ENCODE results near the gene DST. TPM values are rescaled to one million over a fixed set of nuclear protein-coding genes. Genes with fewer than 3 reads are reported as not detected.
A peak's percentile ranks its signal among the peaks of the same experiment; 100 is the strongest.

Gene DST
- 102 to 132 TPM (median 105 TPM) in 3 replicates for total RNA-seq (2021)
- Bru-seq, nascent RNA: percentile 89 among the genes with signal in this experiment
- long read RNA-seq, experiment 1, transcript DST-211 (4 exons, 2,016 nt): major isoform, 6 of 120 reads
- long read RNA-seq, experiment 1, partial matches to known transcripts: 82 of 120 reads
- long read RNA-seq, experiment 1, other reads (novel, unspliced or antisense): 30 of 120 reads
- long read RNA-seq, experiment 2, partial matches to known transcripts: 29 of 54 reads
- long read RNA-seq, experiment 2, other reads (novel, unspliced or antisense): 21 of 54 reads
- long read RNA-seq, experiment 3, partial matches to known transcripts: 2 of 3 reads
- long read RNA-seq, experiment 3, other reads (novel, unspliced or antisense): 0 of 3 reads

GRCh38 chr6:56642366-56643261 is at the start of gene DST:
Gene DST (minus strand): TSS chr6:56642889.
- no peak for ATAC-seq
- DNase-seq (ENCODE audit: low spot score): no peak
- Mint-ChIP-seq H3K4me1 (no peaks in the 10 kb centered on the region), H3K36me3 (peaks cover 35% of the 10 kb centered on the region), H3K4me3 (no peak within 1 kb of the TSS), H3K27ac (peak within 1 kb of the TSS; percentile 58), H3K9me3 (no peaks in the 10 kb centered on the region), H3K27me3 (ENCODE audit: low read depth) (no peaks in the 10 kb centered on the region)
- ChIA-PET POLR2A (no interaction called here), CTCF (interaction anchor here (1.0 kb wide), 1 partner anchor 209 kb away, joined by 3 read pairs; no protein-coding TSS in a partner anchor)
- TF ChIP-seq ZSCAN18 (CRISPR knock-in tag; IDR thresholded peaks at IDR 0.05): no peak
- TF ChIP-seq ATF3 (CRISPR knock-in tag; conservative IDR thresholded peaks at IDR 0.05): no peak
- no peak for TF ChIP-seq ETV6 (CRISPR knock-in tag; IDR thresholded peaks at IDR 0.05)
- no peak for TF ChIP-seq ZNF396 (CRISPR knock-in tag; IDR thresholded peaks at IDR 0.05; ENCODE audit: borderline replicate concordance)
- TF ChIP-seq AFF4 (CRISPR knock-in tag; IDR thresholded peaks at IDR 0.05; ENCODE audit: borderline replicate concordance): no peak
- TF ChIP-seq ZNF423 (CRISPR knock-in tag; IDR thresholded peaks at IDR 0.05): no peak

- DNase-seq (ENCODE audit: low spot score): no peak
- H3K36me3 Mint-ChIP-seq: peaks cover 7% of the 10 kb centered on the region
- H3K4me3 Mint-ChIP-seq: no peak overlapping the region
- CTCF ChIA-PET: interaction anchor here (1.9 kb wide), 1 partner anchor 160 kb away, joined by 6 read pairs; no protein-coding TSS in a partner anchor
- ATAC-seq: no peak
- H3K9me3 Mint-ChIP-seq: no peaks in the 10 kb centered on the region
- H3K27me3 Mint-ChIP-seq (ENCODE audit: low read depth): no peaks in the 10 kb centered on the region
- no peak overlapping the region for H3K27ac Mint-ChIP-seq
- POLR2A ChIA-PET: no interaction called here
- H3K4me1 Mint-ChIP-seq: peaks cover 40% of the 10 kb centered on the region
- TF ChIP-seq CREM (CRISPR knock-in tag; IDR thresholded peaks at IDR 0.05) (no peak), GRHL2 (CRISPR knock-in tag; IDR thresholded peaks at IDR 0.05; ENCODE audit: insufficient replicate concordance, severe bottlenecking) (no peak), NR3C1 (CRISPR knock-in tag; conservative IDR thresholded peaks at IDR 0.05; ENCODE audit: low read depth) (no peak), RORB (CRISPR knock-in tag; IDR thresholded peaks at IDR 0.05) (no peak), TP53 (CRISPR knock-in tag; IDR thresholded peaks at IDR 0.05) (no peak), USF2 (CRISPR knock-in tag; IDR thresholded peaks at IDR 0.05) (no peak), ETV6 (CRISPR knock-in tag; IDR thresholded peaks at IDR 0.05) (no peak), CTCF (IDR thresholded peaks at IDR 0.05) (no peak), ZBTB21 (CRISPR knock-in tag; IDR thresholded peaks at IDR 0.05; ENCODE audit: borderline replicate concordance) (no peak)
These were observed 49.1 kb upstream of the DST start for GRCh38 chr6:56691814-56692213.

Measured in WTC11 (cell line).